ENCODE measurements around the gene CAPG. TPM values are rescaled to one million over a fixed set of nuclear protein-coding genes. Genes with fewer than 3 reads are reported as not detected.

Gene CAPG
- total RNA-seq, 1 donor from 2014 or later: 3.5 TPM

GRCh38 chr2:85436836-85437487, 26.8 kb upstream of the CAPG start:
- Histone ChIP-seq H3K4me3 (peak overlapping the region; percentile 67), H3K9me3 (replicated peaks) (no peaks in the 10 kb centered on the region), H3K27ac (replicated peaks) (peak overlapping the region; percentile 96), H3K27me3 (ENCODE audit: low read depth) (no peaks in the 10 kb centered on the region), H3K36me3 (no peaks in the 10 kb centered on the region), H3K4me1 (peaks cover 63% of the 10 kb centered on the region)
- DNase-seq: no peak
- TF ChIP-seq CTCF (IDR thresholded peaks at IDR 0.05; ENCODE audit: borderline replicate concordance): no peak
- intact Hi-C loops (cut with micrococcal nuclease): no loop called here

GRCh38 chr2:85435981-85436835, 26.0 kb upstream of the CAPG start:
- no peaks in the 10 kb centered on the region for H3K9me3 ChIP-seq (replicated peaks)
- no peak overlapping the region for H3K4me3 ChIP-seq
- H3K36me3 ChIP-seq: no peaks in the 10 kb centered on the region
- intact Hi-C loops (cut with micrococcal nuclease): no loop called here
- H3K27ac ChIP-seq (replicated peaks): peak overlapping the region; percentile 96
- no peak for TF ChIP-seq CTCF (IDR thresholded peaks at IDR 0.05; ENCODE audit: borderline replicate concordance)
- peaks cover 63% of the 10 kb centered on the region for H3K4me1 ChIP-seq
- no peaks in the 10 kb centered on the region for H3K27me3 ChIP-seq (ENCODE audit: low read depth)
- DNase-seq: no peak

- DNase-seq: no peak
These were observed 25.2 kb upstream of the CAPG start for GRCh38 chr2:85435220-85435958.

GRCh38 chr2:85434696-85435095, 24.5 kb upstream of the CAPG start:
- Histone ChIP-seq H3K27ac (replicated peaks) (peak overlapping the region; percentile 96), H3K4me3 (no peak overlapping the region), H3K4me1 (peaks cover 63% of the 10 kb centered on the region), H3K27me3 (ENCODE audit: low read depth) (no peaks in the 10 kb centered on the region), H3K9me3 (replicated peaks) (no peaks in the 10 kb centered on the region), H3K36me3 (no peaks in the 10 kb centered on the region)
- TF ChIP-seq CTCF (IDR thresholded peaks at IDR 0.05; ENCODE audit: borderline replicate concordance): no peak
- intact Hi-C loops (cut with micrococcal nuclease): no loop called here
- no peak for DNase-seq

More at GRCh38 chr2:85435220-85435958, 25.2 kb upstream of the CAPG start:
- intact Hi-C loops (cut with micrococcal nuclease): no loop called here
- Histone ChIP-seq H3K9me3 (replicated peaks) (no peaks in the 10 kb centered on the region), H3K27me3 (ENCODE audit: low read depth) (no peaks in the 10 kb centered on the region), H3K4me3 (no peak overlapping the region), H3K36me3 (no peaks in the 10 kb centered on the region), H3K27ac (replicated peaks) (peak overlapping the region; percentile 96), H3K4me1 (peaks cover 63% of the 10 kb centered on the region)
- TF ChIP-seq CTCF (IDR thresholded peaks at IDR 0.05; ENCODE audit: borderline replicate concordance): no peak

- DNase-seq: peak; percentile 89
- Histone ChIP-seq H3K4me3 (no peak overlapping the region), H3K9me3 (replicated peaks) (no peaks in the 10 kb centered on the region), H3K4me1 (peaks cover 56% of the 10 kb centered on the region), H3K36me3 (no peaks in the 10 kb centered on the region), H3K27ac (replicated peaks) (peak overlapping the region; percentile 96), H3K27me3 (ENCODE audit: low read depth) (no peaks in the 10 kb centered on the region)
- intact Hi-C loops (cut with micrococcal nuclease): no loop called here
- no peak for TF ChIP-seq CTCF (IDR thresholded peaks at IDR 0.05; ENCODE audit: borderline replicate concordance)
These were observed 23.4 kb upstream of the CAPG start for GRCh38 chr2:85433511-85434089.

Measured in left ventricle myocardium inferior (tissue), 1 donor.